Keratinocyte (primary cell): Measurements from ENCODE around the gene SCFD2.

Experiments used
- EZH2 ChIP-seq: IDR thresholded peaks from one replicate; pipeline ENCODE4 v1.6.1; 2012; ENCODE audit warnings: inconsistent platforms, mild to moderate bottlenecking, low read length, moderate library complexity
- TF ChIP-seq, protein P1 (sequence below), 3 experiments: IDR thresholded peaks in 1 of 3; conservative IDR thresholded peaks in 1 of 3; optimal IDR thresholded peaks in 1 of 3; 2 replicates in 2 of 3; 3 replicates in 1 of 3; pipeline versions ENCODE3 to v1.5.1; 2011; ENCODE audit warnings: low read length in 3 of 3, mild to moderate bottlenecking in 3 of 3, moderate library complexity in 2 of 3, control low read depth in 1 of 3, inconsistent platforms in 1 of 3; ENCODE audit not compliant: insufficient read depth in 2 of 3; ENCODE audit errors: extremely low read depth in 1 of 3

DNA sequence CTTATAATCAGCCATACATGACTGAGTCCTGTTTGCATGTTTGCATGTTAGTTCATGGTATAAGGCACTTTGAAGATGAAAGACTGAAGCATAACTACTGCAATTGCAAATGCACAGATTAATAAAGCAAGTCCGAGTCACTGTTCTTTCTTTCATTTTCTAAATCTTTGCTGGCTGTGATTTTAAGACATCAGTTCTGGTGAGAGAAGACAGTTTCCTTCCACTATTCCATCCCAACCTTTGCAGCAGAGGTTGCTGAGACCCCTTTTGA, 475.4 kb downstream of the SCFD2 start:
- TF ChIP-seq, protein P1, sequence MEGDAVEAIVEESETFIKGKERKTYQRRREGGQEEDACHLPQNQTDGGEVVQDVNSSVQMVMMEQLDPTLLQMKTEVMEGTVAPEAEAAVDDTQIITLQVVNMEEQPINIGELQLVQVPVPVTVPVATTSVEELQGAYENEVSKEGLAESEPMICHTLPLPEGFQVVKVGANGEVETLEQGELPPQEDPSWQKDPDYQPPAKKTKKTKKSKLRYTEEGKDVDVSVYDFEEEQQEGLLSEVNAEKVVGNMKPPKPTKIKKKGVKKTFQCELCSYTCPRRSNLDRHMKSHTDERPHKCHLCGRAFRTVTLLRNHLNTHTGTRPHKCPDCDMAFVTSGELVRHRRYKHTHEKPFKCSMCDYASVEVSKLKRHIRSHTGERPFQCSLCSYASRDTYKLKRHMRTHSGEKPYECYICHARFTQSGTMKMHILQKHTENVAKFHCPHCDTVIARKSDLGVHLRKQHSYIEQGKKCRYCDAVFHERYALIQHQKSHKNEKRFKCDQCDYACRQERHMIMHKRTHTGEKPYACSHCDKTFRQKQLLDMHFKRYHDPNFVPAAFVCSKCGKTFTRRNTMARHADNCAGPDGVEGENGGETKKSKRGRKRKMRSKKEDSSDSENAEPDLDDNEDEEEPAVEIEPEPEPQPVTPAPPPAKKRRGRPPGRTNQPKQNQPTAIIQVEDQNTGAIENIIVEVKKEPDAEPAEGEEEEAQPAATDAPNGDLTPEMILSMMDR (optimal IDR thresholded peaks at IDR 0.05 in 1 of 3, IDR thresholded peaks at IDR 0.05 in 1 of 3, conservative IDR thresholded peaks at IDR 0.05 in 1 of 3; ENCODE audit: extremely low read depth in 1 of 3, insufficient read depth in 2 of 3, low read length in 3 of 3), result no peak
- no peak for TF ChIP-seq EZH2
